Spinal cord (tissue), 10 donors: Measurements from ENCODE around the gene VSX2. TPM values are rescaled to one million over a fixed set of nuclear protein-coding genes. Genes with fewer than 3 reads are reported as not detected.
A peak's percentile ranks its signal among the peaks of the same experiment; 100 is the strongest.

Source experiments
- DNase-seq, 6 donors: peaks; one replicate each; pipeline versions ENCODE4 v3.0.0 to v3.0.0-alpha.2; 2013 to 2015; ENCODE audit warnings: low spot score in 6 of 6, low read depth in 4 of 6
- H3K27ac ChIP-seq: one replicate; pipeline ENCODE4 v1.5.1; 2013; ENCODE audit warnings: low read depth, low read length, control low read depth
- H3K27me3 ChIP-seq: one replicate; pipeline ENCODE4 v1.6.1; 2013; ENCODE audit warnings: low read length; ENCODE audit not compliant: control insufficient read depth, insufficient read depth
- H3K36me3 ChIP-seq: one replicate; pipeline ENCODE4 v1.6.1; 2013; ENCODE audit warnings: low read length; ENCODE audit not compliant: control insufficient read depth, insufficient read depth
- H3K4me1 ChIP-seq: one replicate; pipeline ENCODE4 v1.6.1; 2013; ENCODE audit warnings: low read length; ENCODE audit not compliant: control insufficient read depth, insufficient read depth
- H3K4me3 ChIP-seq: one replicate; pipeline ENCODE4 v1.5.1; 2013; ENCODE audit warnings: low read depth, low read length, control low read depth
- H3K9me3 ChIP-seq: one replicate; pipeline ENCODE4 v1.6.1; 2013; ENCODE audit warnings: low read length; ENCODE audit not compliant: control insufficient read depth, insufficient read depth
- WGBS: methylation state at CpG from one replicate; pipeline ENCODE4 v1.1.5; 2013; ENCODE audit warnings: missing lambda C conversion rate; ENCODE audit not compliant: insufficient coverage; 5-methylcytosine and 5-hydroxymethylcytosine counted together
- polyA plus RNA-seq, 2 donors: library from polyadenylated mRNA; unstranded; fragments of 120-200 nt; gene quantifications; one replicate each; pipeline ENCODE4 v1.2.1, GENCODE V29; 2013; ENCODE audit not compliant: insufficient read length in 2 of 2
- total RNA-seq, 2 donors: library from RNA; depleted of rRNA in 1 of 2; stranded (reverse); fragments of 120-200 nt in 1 of 2; fragments of >200 nt in 1 of 2; gene quantifications; one replicate each; pipeline versions ENCODE4 v1.2.3 to v1.2.4, GENCODE V29; 2013 to 2014
- donor health status: healthy.

Gene VSX2
- total and polyA plus RNA-seq, 4 donors: 0.17 to 2.6 (median 0.88) TPM

- 92% methylated on average over 6 of the region's 6 CpGs for WGBS
- Histone ChIP-seq H3K4me3 (no peak overlapping the region), H3K27me3 (peaks cover 68% of the 10 kb centered on the region), H3K9me3 (no peaks in the 10 kb centered on the region), H3K27ac (no peak overlapping the region), H3K4me1 (peaks cover 9% of the 10 kb centered on the region), H3K36me3 (no peaks in the 10 kb centered on the region)
- DNase-seq: no peak
Observed at GRCh38 chr14:74220991-74221390, 18.3 kb upstream of the VSX2 start.

GRCh38 chr14:74221741-74222140 lies 17.5 kb upstream of the VSX2 start:
- Histone ChIP-seq H3K36me3 (no peaks in the 10 kb centered on the region), H3K4me1 (peaks cover 9% of the 10 kb centered on the region), H3K27ac (no peak overlapping the region), H3K9me3 (no peaks in the 10 kb centered on the region), H3K27me3 (peaks cover 67% of the 10 kb centered on the region), H3K4me3 (no peak overlapping the region)
- 90% methylated on average over 7 of the region's 7 CpGs for WGBS
- DNase-seq: no peak

GRCh38 chr14:74223016-74223415 lies 16.2 kb upstream of the VSX2 start:
- Histone ChIP-seq H3K4me1 (peaks cover 2% of the 10 kb centered on the region), H3K9me3 (no peaks in the 10 kb centered on the region), H3K27me3 (peaks cover 63% of the 10 kb centered on the region), H3K27ac (no peak overlapping the region), H3K36me3 (no peaks in the 10 kb centered on the region), H3K4me3 (no peak overlapping the region)
- DNase-seq: no peak
- WGBS: 67% methylated on average over 6 of the region's 6 CpGs

GRCh38 chr14:74231784-74232183 lies 7.5 kb upstream of the VSX2 start:
- Histone ChIP-seq H3K4me3 (no peak overlapping the region), H3K36me3 (no peaks in the 10 kb centered on the region), H3K27ac (no peak overlapping the region), H3K9me3 (peaks cover 1% of the 10 kb centered on the region), H3K4me1 (no peaks in the 10 kb centered on the region), H3K27me3 (peaks cover 49% of the 10 kb centered on the region)
- no peak for DNase-seq
- 93% methylated on average over 7 of the region's 8 CpGs for WGBS

- Histone ChIP-seq H3K4me3 (no peak overlapping the region), H3K4me1 (peaks cover 6% of the 10 kb centered on the region), H3K36me3 (no peaks in the 10 kb centered on the region), H3K27me3 (peaks cover 66% of the 10 kb centered on the region), H3K27ac (no peak overlapping the region), H3K9me3 (peaks cover 1% of the 10 kb centered on the region)
- no peak for DNase-seq
- WGBS: 56% methylated on average over 3 of the region's 4 CpGs
Observed at GRCh38 chr14:74235017-74235416, 4.2 kb upstream of the VSX2 start.

- 100% methylated on average over 1 of the region's 4 CpGs for WGBS
- no peaks in the 10 kb centered on the region for H3K36me3 ChIP-seq
- no peak overlapping the region for H3K4me3 ChIP-seq
- peaks cover 22% of the 10 kb centered on the region for H3K4me1 ChIP-seq
- H3K27ac ChIP-seq: no peak overlapping the region
- H3K27me3 ChIP-seq: peaks cover 75% of the 10 kb centered on the region
- no peak for DNase-seq
- H3K9me3 ChIP-seq: no peaks in the 10 kb centered on the region
Observed at GRCh38 chr14:74237441-74237840, 1.8 kb upstream of the VSX2 start.

- H3K36me3 ChIP-seq: no peaks in the 10 kb centered on the region
- peaks cover 22% of the 10 kb centered on the region for H3K4me1 ChIP-seq
- H3K27ac ChIP-seq: no peak overlapping the region
- WGBS: under 1% methylated on average over 94 of the region's 94 CpGs
- H3K9me3 ChIP-seq: no peaks in the 10 kb centered on the region
- DNase-seq: peak in 1 of 6 donors; percentile 63
- H3K4me3 ChIP-seq: peak overlapping the region; percentile 2
- peaks cover 91% of the 10 kb centered on the region for H3K27me3 ChIP-seq
Observed at GRCh38 chr14:74239848-74240793, 872 bp downstream of the VSX2 start.

GRCh38 chr14:74240794-74241651 lies 1.8 kb downstream of the VSX2 start:
- H3K27me3 ChIP-seq: peaks cover 96% of the 10 kb centered on the region
- WGBS: under 1% methylated on average over 79 of the region's 80 CpGs
- H3K9me3 ChIP-seq: no peaks in the 10 kb centered on the region
- no peaks in the 10 kb centered on the region for H3K36me3 ChIP-seq
- DNase-seq: peak in 2 of 6 donors; percentile 39 to 60
- peak overlapping the region; percentile 2 for H3K4me3 ChIP-seq
- no peak overlapping the region for H3K27ac ChIP-seq
- peaks cover 22% of the 10 kb centered on the region for H3K4me1 ChIP-seq

GRCh38 chr14:74241652-74242017 lies 2.4 kb downstream of the VSX2 start:
- no peak overlapping the region for H3K4me3 ChIP-seq
- H3K27me3 ChIP-seq: peaks cover 100% of the 10 kb centered on the region
- WGBS: under 1% methylated on average over 11 of the region's 14 CpGs
- no peaks in the 10 kb centered on the region for H3K36me3 ChIP-seq
- DNase-seq: peak in 2 of 6 donors; percentile 44 to 54
- no peaks in the 10 kb centered on the region for H3K9me3 ChIP-seq
- peaks cover 22% of the 10 kb centered on the region for H3K4me1 ChIP-seq
- H3K27ac ChIP-seq: no peak overlapping the region
